Endothelial cell (in vitro differentiated cells): ENCODE measurements around the gene COX7A2. TPM values are rescaled to one million over a fixed set of nuclear protein-coding genes. Genes with fewer than 3 reads are reported as not detected.

Experiments used
- DNase-seq: peaks from one replicate; pipeline ENCODE4 v3.0.0; 2021; ENCODE audit warnings: low spot score
- H3K27ac Mint-ChIP-seq: one replicate; pipeline ENCODE4 v1.8.0; 2021; ENCODE audit warnings: mixed read lengths, inconsistent platforms; ENCODE audit not compliant: unreplicated experiment
- H3K27me3 Mint-ChIP-seq: one replicate; pipeline ENCODE4 v1.8.0; 2021; ENCODE audit warnings: mild to moderate bottlenecking, moderate library complexity, mixed read lengths, inconsistent platforms; ENCODE audit not compliant: unreplicated experiment
- H3K36me3 Mint-ChIP-seq: one replicate; pipeline ENCODE4 v1.8.0; 2021; ENCODE audit warnings: mild to moderate bottlenecking, low read depth, mixed read lengths, inconsistent platforms; ENCODE audit not compliant: unreplicated experiment
- H3K4me1 Mint-ChIP-seq: one replicate; pipeline ENCODE4 v1.8.0; 2021; ENCODE audit warnings: mild to moderate bottlenecking, mixed read lengths, inconsistent platforms; ENCODE audit not compliant: unreplicated experiment
- H3K4me3 Mint-ChIP-seq: one replicate; pipeline ENCODE4 v1.8.0; 2021; ENCODE audit warnings: mild to moderate bottlenecking, mixed read lengths, inconsistent platforms; ENCODE audit not compliant: unreplicated experiment
- H3K9me3 Mint-ChIP-seq: one replicate; pipeline ENCODE4 v1.8.0; 2021; ENCODE audit warnings: mixed read lengths, inconsistent platforms; ENCODE audit not compliant: unreplicated experiment
- total RNA-seq: library from RNA; stranded (reverse); fragmentation: NEBNext Ultra II Directional; extraction: Animal tissue kit (Norgen Biotek cat#: 25700); gene quantifications from one replicate; pipeline ENCODE4 v1.2.1, GENCODE V29; 2021; ENCODE audit not compliant: unreplicated experiment
- TF ChIP-seq, protein P1 (sequence below): fragments of 200-600 bp; sonication (generic); IDR thresholded peaks from one replicate; pipeline ENCODE4 v1.5.0; 2021; ENCODE audit warnings: antibody characterized with exemption; ENCODE audit not compliant: unreplicated experiment

Gene COX7A2
- total RNA-seq, 1 donor from 2014 or later = 341 TPM

DNA sequence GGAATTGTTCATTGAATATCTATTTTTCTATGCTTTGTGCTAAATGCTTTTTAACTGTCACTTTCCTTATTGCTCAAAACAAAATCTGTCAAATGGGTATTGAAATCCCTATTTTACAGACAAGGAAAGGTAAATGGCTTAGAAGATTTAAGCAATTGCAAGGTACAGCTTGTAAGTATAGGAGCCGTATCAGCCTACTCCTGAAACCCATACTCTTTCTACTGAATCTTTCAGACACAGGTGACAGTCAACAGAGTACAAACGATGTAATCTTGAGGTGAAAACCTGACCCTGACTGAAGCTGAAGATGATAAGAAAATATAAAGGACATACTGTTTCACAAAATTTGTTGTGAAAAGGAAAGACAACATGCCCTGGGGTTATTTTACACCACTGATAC lies 7.0 kb upstream of the COX7A2 start:
- Mint-ChIP-seq H3K9me3 (no peaks in the 10 kb centered on the region), H3K36me3 (no peaks in the 10 kb centered on the region), H3K4me3 (no peak overlapping the region), H3K27ac (no peak overlapping the region), H3K4me1 (no peaks in the 10 kb centered on the region), H3K27me3 (no peaks in the 10 kb centered on the region)
- no peak for DNase-seq
- TF ChIP-seq, protein P1, sequence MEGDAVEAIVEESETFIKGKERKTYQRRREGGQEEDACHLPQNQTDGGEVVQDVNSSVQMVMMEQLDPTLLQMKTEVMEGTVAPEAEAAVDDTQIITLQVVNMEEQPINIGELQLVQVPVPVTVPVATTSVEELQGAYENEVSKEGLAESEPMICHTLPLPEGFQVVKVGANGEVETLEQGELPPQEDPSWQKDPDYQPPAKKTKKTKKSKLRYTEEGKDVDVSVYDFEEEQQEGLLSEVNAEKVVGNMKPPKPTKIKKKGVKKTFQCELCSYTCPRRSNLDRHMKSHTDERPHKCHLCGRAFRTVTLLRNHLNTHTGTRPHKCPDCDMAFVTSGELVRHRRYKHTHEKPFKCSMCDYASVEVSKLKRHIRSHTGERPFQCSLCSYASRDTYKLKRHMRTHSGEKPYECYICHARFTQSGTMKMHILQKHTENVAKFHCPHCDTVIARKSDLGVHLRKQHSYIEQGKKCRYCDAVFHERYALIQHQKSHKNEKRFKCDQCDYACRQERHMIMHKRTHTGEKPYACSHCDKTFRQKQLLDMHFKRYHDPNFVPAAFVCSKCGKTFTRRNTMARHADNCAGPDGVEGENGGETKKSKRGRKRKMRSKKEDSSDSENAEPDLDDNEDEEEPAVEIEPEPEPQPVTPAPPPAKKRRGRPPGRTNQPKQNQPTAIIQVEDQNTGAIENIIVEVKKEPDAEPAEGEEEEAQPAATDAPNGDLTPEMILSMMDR = no peak

GRCh38 chr6:75249837-75250236 lies 6.2 kb upstream of the COX7A2 start:
- TF ChIP-seq, protein P1 = no peak
- DNase-seq = no peak
- H3K27ac Mint-ChIP-seq = no peak overlapping the region
- H3K27me3 Mint-ChIP-seq = no peaks in the 10 kb centered on the region
- no peaks in the 10 kb centered on the region for H3K36me3 Mint-ChIP-seq
- H3K4me1 Mint-ChIP-seq = peaks cover 2% of the 10 kb centered on the region
- H3K4me3 Mint-ChIP-seq = no peak overlapping the region
- no peaks in the 10 kb centered on the region for H3K9me3 Mint-ChIP-seq

GRCh38 chr6:75246386-75246785 lies 2.8 kb upstream of the COX7A2 start:
- DNase-seq = no peak
- Mint-ChIP-seq H3K27me3 (peaks cover 3% of the 10 kb centered on the region), H3K27ac (no peak overlapping the region), H3K4me1 (peaks cover 17% of the 10 kb centered on the region), H3K4me3 (no peak overlapping the region), H3K36me3 (peaks cover 9% of the 10 kb centered on the region), H3K9me3 (no peaks in the 10 kb centered on the region)
- TF ChIP-seq, protein P1 = no peak

GRCh38 chr6:75244063-75244584 lies 523 bp upstream of the COX7A2 start:
- H3K27ac Mint-ChIP-seq = peak overlapping the region; percentile 100
- TF ChIP-seq, protein P1 = no peak

DNA sequence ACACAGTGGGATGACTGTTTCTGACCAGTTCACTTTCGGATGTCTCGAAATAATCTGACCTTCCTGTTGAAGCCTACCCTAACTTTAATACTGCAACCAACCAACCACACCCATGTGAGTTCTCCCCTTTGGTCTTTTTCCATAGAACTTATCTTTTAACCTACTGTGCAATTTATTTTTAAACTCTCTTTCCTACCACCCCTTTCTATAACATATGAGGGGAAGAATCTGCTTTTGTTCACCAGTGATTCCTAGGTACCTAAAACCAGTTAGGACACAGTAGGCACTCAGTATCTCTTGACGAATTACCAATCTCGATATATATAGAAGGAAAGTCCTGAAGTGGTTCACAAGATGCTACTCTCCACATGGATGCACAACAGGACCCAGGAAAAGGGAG lies 7.0 kb downstream of the COX7A2 start:
- Mint-ChIP-seq H3K27ac (no peak overlapping the region), H3K4me3 (no peak overlapping the region), H3K4me1 (peaks cover 29% of the 10 kb centered on the region), H3K27me3 (no peaks in the 10 kb centered on the region), H3K36me3 (peaks cover 14% of the 10 kb centered on the region), H3K9me3 (no peaks in the 10 kb centered on the region)
- no peak for DNase-seq
- TF ChIP-seq, protein P1 = no peak

More at GRCh38 chr6:75244063-75244584, 523 bp upstream of the COX7A2 start:
- Mint-ChIP-seq H3K36me3 (peaks cover 20% of the 10 kb centered on the region), H3K9me3 (no peaks in the 10 kb centered on the region), H3K4me1 (peaks cover 22% of the 10 kb centered on the region), H3K27me3 (peaks cover 3% of the 10 kb centered on the region), H3K4me3 (peak overlapping the region; percentile 99)
- DNase-seq = no peak
